SU-DHL-6 (cell line): Measurements from ENCODE around the gene CLPX.
"Not testable (repeated sequence)": the region's sequence is repeated elsewhere in the genome, so short reads cannot be mapped to it uniquely, and the experiment has no call there.

Experiments
- EZH2phosphoT487 ChIP-seq: fragments of 200-600 bp; sonication (generic), shearing (Covaris generic); conservative IDR thresholded peaks from 2 replicates; pipeline ENCODE4 v1.6.1; 2018; ENCODE audit warnings: mild to moderate bottlenecking, antibody characterized with exemption, low read length, moderate library complexity, mixed read lengths
- TF ChIP-seq, protein P1 (sequence below): fragments of 200-600 bp; sonication (generic); IDR thresholded peaks from one replicate; pipeline ENCODE4 v1.5.1; 2017; ENCODE audit warnings: antibody characterized with exemption, mild to moderate bottlenecking, low read length, moderate library complexity; ENCODE audit not compliant: insufficient read depth, poor library complexity, severe bottlenecking

DNA sequence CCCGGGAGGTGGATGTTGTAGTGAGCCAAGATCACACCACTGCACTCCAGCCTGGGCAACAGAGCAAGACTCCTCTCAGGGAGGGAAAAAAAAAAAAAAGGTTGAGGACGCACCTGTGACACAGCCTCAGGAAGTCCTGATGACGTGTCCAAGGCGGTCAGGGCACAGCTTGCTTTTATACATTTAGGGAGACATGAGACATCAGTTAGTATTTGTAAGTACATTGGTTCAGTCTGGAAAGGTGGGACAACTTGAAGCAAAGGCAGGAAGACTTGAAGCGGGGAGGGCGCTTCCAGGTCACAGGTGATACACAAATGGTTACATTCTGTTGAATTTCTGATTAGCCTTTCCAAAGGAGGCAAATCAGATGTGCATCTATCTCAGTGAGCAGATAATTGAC lies 46.5 kb downstream of the CLPX start:
- TF ChIP-seq, protein P1, sequence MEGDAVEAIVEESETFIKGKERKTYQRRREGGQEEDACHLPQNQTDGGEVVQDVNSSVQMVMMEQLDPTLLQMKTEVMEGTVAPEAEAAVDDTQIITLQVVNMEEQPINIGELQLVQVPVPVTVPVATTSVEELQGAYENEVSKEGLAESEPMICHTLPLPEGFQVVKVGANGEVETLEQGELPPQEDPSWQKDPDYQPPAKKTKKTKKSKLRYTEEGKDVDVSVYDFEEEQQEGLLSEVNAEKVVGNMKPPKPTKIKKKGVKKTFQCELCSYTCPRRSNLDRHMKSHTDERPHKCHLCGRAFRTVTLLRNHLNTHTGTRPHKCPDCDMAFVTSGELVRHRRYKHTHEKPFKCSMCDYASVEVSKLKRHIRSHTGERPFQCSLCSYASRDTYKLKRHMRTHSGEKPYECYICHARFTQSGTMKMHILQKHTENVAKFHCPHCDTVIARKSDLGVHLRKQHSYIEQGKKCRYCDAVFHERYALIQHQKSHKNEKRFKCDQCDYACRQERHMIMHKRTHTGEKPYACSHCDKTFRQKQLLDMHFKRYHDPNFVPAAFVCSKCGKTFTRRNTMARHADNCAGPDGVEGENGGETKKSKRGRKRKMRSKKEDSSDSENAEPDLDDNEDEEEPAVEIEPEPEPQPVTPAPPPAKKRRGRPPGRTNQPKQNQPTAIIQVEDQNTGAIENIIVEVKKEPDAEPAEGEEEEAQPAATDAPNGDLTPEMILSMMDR = not testable (repeated sequence)
- TF ChIP-seq EZH2phosphoT487 = not testable (repeated sequence)
